Type B pancreatic cell (in vitro differentiated cells): Measurements from ENCODE around the gene TFPT. TPM values are rescaled to one million over a fixed set of nuclear protein-coding genes. Genes with fewer than 3 reads are reported as not detected.

Source experiments
- DNase-seq: peaks from one replicate; pipeline ENCODE4 v3.0.0; 2021; ENCODE audit warnings: mixed read lengths; ENCODE audit not compliant: unreplicated experiment; ENCODE audit errors: extremely low spot score
- H3K27ac Mint-ChIP-seq: 2 replicates; pipeline ENCODE4 v1.8.0; 2021; ENCODE audit warnings: mild to moderate bottlenecking, mixed read lengths
- H3K27me3 Mint-ChIP-seq: 2 replicates; pipeline ENCODE4 v1.8.0; 2021; ENCODE audit warnings: mixed read lengths
- H3K36me3 Mint-ChIP-seq: 2 replicates; pipeline ENCODE4 v1.8.0; 2021; ENCODE audit warnings: mixed read lengths
- H3K4me1 Mint-ChIP-seq: one replicate; pipeline ENCODE4 v1.8.0; 2021; ENCODE audit warnings: mixed read lengths; ENCODE audit not compliant: unreplicated experiment
- H3K4me3 Mint-ChIP-seq: 2 replicates; pipeline ENCODE4 v1.8.0; 2021; ENCODE audit warnings: mild to moderate bottlenecking, mixed read lengths
- H3K9me3 Mint-ChIP-seq: 2 replicates; pipeline ENCODE4 v1.8.0; 2021; ENCODE audit warnings: mixed read lengths
- total RNA-seq: library from RNA; stranded (reverse); gene quantifications from 2 replicates; pipeline ENCODE4 v1.2.1, GENCODE V29; 2021; ENCODE audit warnings: low replicate concordance
- TF ChIP-seq, protein P1 (sequence below): fragments of 200-600 bp; sonication (generic); conservative IDR thresholded peaks from 2 replicates; pipeline ENCODE4 v1.5.0; 2021; ENCODE audit warnings: antibody characterized with exemption, mild to moderate bottlenecking

TFPT gene
- total RNA-seq, 1 donor from 2014 or later, result 17.0 TPM

DNA sequence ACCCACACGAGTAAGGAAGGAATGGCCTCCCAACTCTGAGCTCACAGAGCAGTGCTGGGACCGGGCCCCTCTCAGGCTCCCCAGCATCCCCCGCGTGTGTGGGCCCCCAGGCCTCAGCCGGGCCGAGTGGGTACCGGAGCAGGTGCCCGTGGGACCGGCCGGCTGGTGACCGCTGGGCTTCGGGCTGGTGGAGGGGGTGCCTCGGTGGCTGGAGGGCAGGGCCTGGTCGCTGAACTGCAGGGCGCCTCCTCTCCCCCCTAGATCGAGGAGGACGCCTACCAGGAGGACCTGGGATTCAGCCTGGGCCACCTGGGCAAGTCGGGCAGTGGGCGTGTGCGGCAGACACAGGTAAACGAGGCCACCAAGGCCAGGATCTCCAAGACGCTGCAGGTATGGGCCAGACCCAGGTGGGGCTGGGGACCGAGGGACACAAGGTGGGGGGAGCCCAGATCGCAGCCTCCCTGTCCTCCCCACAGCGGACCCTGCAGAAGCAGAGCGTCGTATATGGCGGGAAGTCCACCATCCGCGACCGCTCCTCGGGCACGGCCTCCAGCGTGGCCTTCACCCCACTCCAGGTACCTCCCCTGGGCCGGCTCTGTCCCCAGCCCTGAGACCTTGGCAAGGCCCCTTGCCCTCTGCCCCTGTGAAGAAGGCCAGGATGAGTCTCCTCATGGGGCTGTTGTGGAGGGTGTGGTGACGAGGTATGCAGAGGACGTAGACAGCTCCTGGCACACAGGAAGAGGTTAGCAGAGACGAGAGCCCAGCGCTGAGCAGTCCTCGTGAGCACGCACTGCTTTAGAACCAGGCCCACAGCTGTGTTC, 13.5 kb upstream of the TFPT start:
- Mint-ChIP-seq H3K4me3 (no peak overlapping the region), H3K27me3 (no peaks in the 10 kb centered on the region), H3K4me1 (no peaks in the 10 kb centered on the region), H3K9me3 (no peaks in the 10 kb centered on the region), H3K36me3 (peaks cover 5% of the 10 kb centered on the region), H3K27ac (no peak overlapping the region)
- DNase-seq, result no peak
- TF ChIP-seq, protein P1, sequence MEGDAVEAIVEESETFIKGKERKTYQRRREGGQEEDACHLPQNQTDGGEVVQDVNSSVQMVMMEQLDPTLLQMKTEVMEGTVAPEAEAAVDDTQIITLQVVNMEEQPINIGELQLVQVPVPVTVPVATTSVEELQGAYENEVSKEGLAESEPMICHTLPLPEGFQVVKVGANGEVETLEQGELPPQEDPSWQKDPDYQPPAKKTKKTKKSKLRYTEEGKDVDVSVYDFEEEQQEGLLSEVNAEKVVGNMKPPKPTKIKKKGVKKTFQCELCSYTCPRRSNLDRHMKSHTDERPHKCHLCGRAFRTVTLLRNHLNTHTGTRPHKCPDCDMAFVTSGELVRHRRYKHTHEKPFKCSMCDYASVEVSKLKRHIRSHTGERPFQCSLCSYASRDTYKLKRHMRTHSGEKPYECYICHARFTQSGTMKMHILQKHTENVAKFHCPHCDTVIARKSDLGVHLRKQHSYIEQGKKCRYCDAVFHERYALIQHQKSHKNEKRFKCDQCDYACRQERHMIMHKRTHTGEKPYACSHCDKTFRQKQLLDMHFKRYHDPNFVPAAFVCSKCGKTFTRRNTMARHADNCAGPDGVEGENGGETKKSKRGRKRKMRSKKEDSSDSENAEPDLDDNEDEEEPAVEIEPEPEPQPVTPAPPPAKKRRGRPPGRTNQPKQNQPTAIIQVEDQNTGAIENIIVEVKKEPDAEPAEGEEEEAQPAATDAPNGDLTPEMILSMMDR, result no peak

DNA sequence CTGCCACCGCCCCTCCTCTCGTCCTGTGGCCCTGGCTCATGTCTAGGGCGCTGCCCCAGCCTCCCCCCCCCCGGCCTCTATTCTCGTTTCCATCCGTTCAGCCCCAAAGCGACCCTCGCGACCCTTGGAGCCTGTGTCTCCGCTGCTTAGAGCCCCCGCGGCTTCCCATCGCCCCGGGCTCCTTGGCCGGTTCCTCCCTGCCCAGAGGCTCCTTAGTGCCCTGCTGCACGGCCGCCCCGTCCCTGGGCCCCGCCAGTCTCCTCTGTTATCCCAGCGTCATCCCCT, 12.9 kb upstream of the TFPT start:
- Mint-ChIP-seq H3K36me3 (peaks cover 6% of the 10 kb centered on the region), H3K27me3 (no peaks in the 10 kb centered on the region)

DNA sequence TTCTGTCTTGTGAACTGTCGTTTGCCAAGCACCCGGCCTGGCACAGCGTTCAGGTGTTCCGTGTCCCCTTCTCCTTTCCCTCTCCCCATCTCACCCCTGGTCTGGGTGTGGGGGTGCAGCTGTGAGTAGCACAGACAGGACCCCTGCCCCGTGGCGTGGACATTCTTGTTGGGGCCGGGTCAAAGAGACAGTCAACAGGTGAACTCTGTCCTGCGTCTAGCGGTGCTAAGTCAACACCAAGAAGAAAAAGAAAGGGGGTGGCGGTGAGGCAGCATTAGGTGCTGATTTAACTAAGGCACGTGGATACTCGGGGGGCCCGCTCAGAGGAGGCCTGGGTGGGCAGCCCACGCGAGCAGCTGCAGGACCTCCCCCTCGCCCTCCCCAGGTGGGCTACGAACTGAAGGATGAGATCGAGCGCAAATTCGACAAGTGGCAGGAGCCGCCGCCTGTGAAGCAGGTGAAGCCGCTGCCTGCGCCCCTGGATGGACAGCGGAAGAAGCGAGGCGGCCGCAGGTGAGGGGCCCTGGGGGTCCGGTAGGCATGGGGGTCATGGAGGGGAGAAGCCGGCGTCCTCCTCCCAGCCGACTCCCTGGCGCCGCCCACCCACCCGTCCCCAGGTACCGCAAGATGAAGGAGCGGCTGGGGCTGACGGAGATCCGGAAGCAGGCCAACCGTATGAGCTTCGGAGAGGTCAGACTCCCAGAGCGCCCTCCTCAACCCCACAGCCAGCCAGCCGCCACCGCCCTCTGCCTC, 12.4 kb upstream of the TFPT start:
- TF ChIP-seq, protein P1, result no peak
- H3K9me3 Mint-ChIP-seq, result no peaks in the 10 kb centered on the region
- H3K4me3 Mint-ChIP-seq, result no peak overlapping the region
- no peaks in the 10 kb centered on the region for H3K27me3 Mint-ChIP-seq
- peaks cover 9% of the 10 kb centered on the region for H3K36me3 Mint-ChIP-seq
- no peak overlapping the region for H3K27ac Mint-ChIP-seq
- H3K4me1 Mint-ChIP-seq, result no peaks in the 10 kb centered on the region
- no peak for DNase-seq

More for the DNA sequence above, 12.9 kb upstream of the TFPT start:
- H3K9me3 Mint-ChIP-seq, result no peaks in the 10 kb centered on the region
- no peak for DNase-seq
- no peaks in the 10 kb centered on the region for H3K4me1 Mint-ChIP-seq
- no peak overlapping the region for H3K27ac Mint-ChIP-seq
- H3K4me3 Mint-ChIP-seq, result no peak overlapping the region
- TF ChIP-seq, protein P1, result no peak

DNA sequence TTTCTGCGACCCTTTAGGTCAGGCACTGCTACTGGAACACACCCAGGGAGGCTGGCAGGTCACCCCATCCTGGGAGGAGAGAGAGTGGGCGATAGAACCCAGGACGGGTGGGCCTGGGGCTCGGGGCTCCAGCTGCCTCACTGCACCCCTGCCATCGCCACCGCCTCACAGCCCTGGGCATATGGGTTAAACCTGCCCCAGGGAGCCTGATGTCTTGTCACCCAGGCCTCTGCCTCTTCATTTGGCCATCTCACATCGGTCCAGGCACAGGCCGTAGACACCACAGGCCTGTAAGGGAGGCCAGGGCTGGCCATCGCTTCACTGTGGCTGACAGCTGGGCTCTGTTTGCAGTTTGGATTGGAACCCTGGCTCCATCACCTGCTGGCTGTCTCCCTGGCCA, 10.3 kb upstream of the TFPT start:
- Mint-ChIP-seq H3K27me3 (no peaks in the 10 kb centered on the region), H3K4me3 (no peak overlapping the region), H3K36me3 (peaks cover 9% of the 10 kb centered on the region), H3K4me1 (no peaks in the 10 kb centered on the region), H3K27ac (no peak overlapping the region), H3K9me3 (no peaks in the 10 kb centered on the region)
- TF ChIP-seq, protein P1, result no peak
- no peak for DNase-seq

GRCh38 chr19:54124393-54124792, 8.9 kb upstream of the TFPT start:
- no peak overlapping the region for H3K27ac Mint-ChIP-seq
- TF ChIP-seq, protein P1, result no peak
- no peaks in the 10 kb centered on the region for H3K9me3 Mint-ChIP-seq
- no peak for DNase-seq
- no peaks in the 10 kb centered on the region for H3K4me1 Mint-ChIP-seq
- no peak overlapping the region for H3K4me3 Mint-ChIP-seq
- H3K36me3 Mint-ChIP-seq, result peaks cover 9% of the 10 kb centered on the region
- no peaks in the 10 kb centered on the region for H3K27me3 Mint-ChIP-seq
